ENCODE results near the gene RGP1. TPM values are rescaled to one million over a fixed set of nuclear protein-coding genes. Genes with fewer than 3 reads are reported as not detected.

RGP1 gene
- total RNA-seq, 1 experiment from 2014 or later, result 13.8 TPM

DNA sequence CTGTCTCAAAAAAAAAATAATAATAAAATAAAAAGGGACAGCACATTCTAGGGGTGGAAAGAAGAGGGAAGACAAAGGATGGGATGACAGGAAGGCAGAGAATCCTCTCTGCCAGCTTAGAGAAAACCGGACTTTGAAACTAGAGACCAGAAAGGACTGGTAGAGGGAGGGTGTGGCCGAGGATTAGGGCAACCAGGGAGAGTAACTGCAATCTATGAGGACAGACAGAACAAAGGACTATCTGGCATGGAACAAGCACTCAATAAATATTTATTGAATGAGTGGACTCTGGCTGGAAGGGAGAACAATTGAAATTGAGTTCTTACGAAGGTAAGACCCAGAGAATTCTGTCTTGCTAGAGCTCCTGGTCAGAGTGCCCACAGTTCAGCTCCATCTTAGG, 2.5 kb upstream of the RGP1 start:
- Histone ChIP-seq H3K27me3 (ENCODE audit: low read length) (no peaks in the 10 kb centered on the region), H3K36me3 (ENCODE audit: low read depth, low read length) (peaks cover 23% of the 10 kb centered on the region; the same call in 1 of the 2 replicates), H3K27ac (ENCODE audit: low read length) (no peak overlapping the region), H3K4me2 (ENCODE audit: low read length) (peak overlapping the region; percentile 98), H3K9me3 (ENCODE audit: low read length) (no peaks in the 10 kb centered on the region), H3F3A (ENCODE audit: low read length, unreplicated experiment) (no peaks in the 10 kb centered on the region), H3K4me3 (ENCODE audit: low read length) (peak overlapping the region; percentile 95), H3K9me2 (replicated peaks; ENCODE audit: low read length) (no peaks in the 10 kb centered on the region), H3K79me2 (ENCODE audit: low read length) (peaks cover 75% of the 10 kb centered on the region), H2AFZ (ENCODE audit: low read length) (no peak overlapping the region), H3K4me1 (ENCODE audit: insufficient read depth, low read length) (peaks cover 22% of the 10 kb centered on the region), H4K20me1 (ENCODE audit: low read length) (peaks cover 29% of the 10 kb centered on the region), H3K9ac (ENCODE audit: low read length) (peak overlapping the region; percentile 91; the same call in 1 of the 2 replicates)
- CTCF ChIA-PET, result interaction anchor here (0.6 to 1.0 kb wide), 2 partner anchors 21 to 44 kb away, joined by 3 read pairs; no protein-coding TSS in a partner anchor
- intact Hi-C loops (cut with micrococcal nuclease), result no loop called here
- DNase-seq, result peak; percentile 74
- POLR2A ChIA-PET (ENCODE audit: unreplicated experiment), result interaction anchor here (0.6 to 0.8 kb wide), 3 partner anchors 16 to 650 kb away, joined by 4 to 5 read pairs (median 5); no protein-coding TSS in a partner anchor
- no TSS peak for BruUV-seq (replicated peaks)
- TF ChIP-seq EZH2phosphoT487 (IDR thresholded peaks at IDR 0.05; ENCODE audit: borderline replicate concordance, low read length) (no peak), EZH2 (IDR thresholded peaks at IDR 0.05; ENCODE audit: low read length, unreplicated experiment) (no peak)
- TF ChIP-seq, protein P1, sequence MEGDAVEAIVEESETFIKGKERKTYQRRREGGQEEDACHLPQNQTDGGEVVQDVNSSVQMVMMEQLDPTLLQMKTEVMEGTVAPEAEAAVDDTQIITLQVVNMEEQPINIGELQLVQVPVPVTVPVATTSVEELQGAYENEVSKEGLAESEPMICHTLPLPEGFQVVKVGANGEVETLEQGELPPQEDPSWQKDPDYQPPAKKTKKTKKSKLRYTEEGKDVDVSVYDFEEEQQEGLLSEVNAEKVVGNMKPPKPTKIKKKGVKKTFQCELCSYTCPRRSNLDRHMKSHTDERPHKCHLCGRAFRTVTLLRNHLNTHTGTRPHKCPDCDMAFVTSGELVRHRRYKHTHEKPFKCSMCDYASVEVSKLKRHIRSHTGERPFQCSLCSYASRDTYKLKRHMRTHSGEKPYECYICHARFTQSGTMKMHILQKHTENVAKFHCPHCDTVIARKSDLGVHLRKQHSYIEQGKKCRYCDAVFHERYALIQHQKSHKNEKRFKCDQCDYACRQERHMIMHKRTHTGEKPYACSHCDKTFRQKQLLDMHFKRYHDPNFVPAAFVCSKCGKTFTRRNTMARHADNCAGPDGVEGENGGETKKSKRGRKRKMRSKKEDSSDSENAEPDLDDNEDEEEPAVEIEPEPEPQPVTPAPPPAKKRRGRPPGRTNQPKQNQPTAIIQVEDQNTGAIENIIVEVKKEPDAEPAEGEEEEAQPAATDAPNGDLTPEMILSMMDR (conservative IDR thresholded peaks at IDR 0.05; ENCODE audit: low read depth, low read length), result no peak
- peak; percentile 8; the same call in 1 of the 2 replicates for ATAC-seq

DNA sequence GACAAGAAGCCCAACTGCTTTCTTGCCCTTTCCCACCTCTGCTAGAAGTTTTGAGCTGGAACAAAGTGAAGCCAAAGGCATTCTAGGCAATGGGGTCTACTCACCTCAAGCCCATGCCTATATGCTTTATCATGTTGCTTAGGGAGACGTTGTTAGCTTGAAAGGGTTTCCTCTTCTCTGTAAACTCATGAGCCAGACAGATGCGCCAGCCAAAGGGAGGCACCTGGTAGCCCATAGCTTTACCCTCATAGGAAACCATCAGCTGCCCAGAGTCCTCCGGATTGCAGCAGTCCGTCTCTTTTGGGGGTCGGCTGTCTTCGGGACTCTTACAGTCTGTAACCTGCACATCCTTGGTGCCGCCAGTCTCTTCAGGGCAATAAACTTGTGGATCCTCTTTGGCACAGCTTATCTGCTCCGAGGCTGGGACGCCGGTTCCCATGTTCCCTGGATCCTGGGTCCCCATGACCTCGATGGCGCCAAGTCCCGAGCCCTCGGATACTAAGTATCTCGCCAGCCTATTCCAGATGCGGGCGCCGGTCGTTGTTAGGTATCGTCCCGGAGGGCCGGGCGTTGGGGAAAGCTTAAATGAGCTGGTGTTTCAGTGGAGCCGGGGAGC, 737 bp upstream of the RGP1 start:
- TSS peak; percentile 50 for BruUV-seq (replicated peaks)
- peak overlapping the region; percentile 65 for H3K27ac ChIP-seq (ENCODE audit: low read length)
- peak overlapping the region; percentile 98 for H3K4me2 ChIP-seq (ENCODE audit: low read length)
- CTCF ChIA-PET, result interaction anchor here (2.1 kb wide), 1 partner anchor 23 kb away, joined by 6 read pairs; no protein-coding TSS in a partner anchor
- ATAC-seq (no peak), DNase-seq (no peak)
- H4K20me1 ChIP-seq (ENCODE audit: low read length), result peaks cover 29% of the 10 kb centered on the region
- peak overlapping the region; percentile 95 for H3K4me3 ChIP-seq (ENCODE audit: low read length)
- intact Hi-C loops (cut with micrococcal nuclease), result no loop called here
- H3K36me3 ChIP-seq (ENCODE audit: low read depth, low read length), result peaks cover 10% of the 10 kb centered on the region; the same call in 1 of the 2 replicates
- peak overlapping the region; percentile 91 for H3K9ac ChIP-seq (ENCODE audit: low read length)
- no peaks in the 10 kb centered on the region for H3F3A ChIP-seq (ENCODE audit: low read length, unreplicated experiment)
- H3K27me3 ChIP-seq (ENCODE audit: low read length), result no peaks in the 10 kb centered on the region
- POLR2A ChIA-PET (ENCODE audit: unreplicated experiment), result interaction anchor here (0.8 kb wide), 2 partner anchors 9 to 52 kb away, joined by 3 to 4 read pairs; no protein-coding TSS in a partner anchor
- H3K4me1 ChIP-seq (ENCODE audit: insufficient read depth, low read length), result peaks cover 22% of the 10 kb centered on the region
- peaks cover 74% of the 10 kb centered on the region for H3K79me2 ChIP-seq (ENCODE audit: low read length)
- H3K9me3 ChIP-seq (ENCODE audit: low read length), result no peaks in the 10 kb centered on the region
- no peaks in the 10 kb centered on the region for H3K9me2 ChIP-seq (replicated peaks; ENCODE audit: low read length)
- no peak for TF ChIP-seq EZH2phosphoT487 (IDR thresholded peaks at IDR 0.05; ENCODE audit: borderline replicate concordance, low read length)
- TF ChIP-seq, protein P1 (conservative IDR thresholded peaks at IDR 0.05; ENCODE audit: low read depth, low read length), result no peak
- peak overlapping the region; percentile 88; the same call in 1 of the 2 replicates for H2AFZ ChIP-seq (ENCODE audit: low read length)

Data from PC-3 (cell line).